ENCODE measurements around the gene ZBTB16.

The ZBTB16 gene

GRCh38 chr11:114290503-114291235, 231.2 kb downstream of the ZBTB16 start:
- DNase-seq: no peak

- no peak for DNase-seq
Measured at GRCh38 chr11:114291381-114291780, 231.9 kb downstream of the ZBTB16 start.

- no peak for DNase-seq
Measured at GRCh38 chr11:114291842-114292680, 232.6 kb downstream of the ZBTB16 start.

- no peak for DNase-seq
Measured at GRCh38 chr11:114293201-114293711, 233.7 kb downstream of the ZBTB16 start.

- no peak for DNase-seq
Measured at GRCh38 chr11:114295676-114296604, 236.4 kb downstream of the ZBTB16 start, which contains the start of gene NNMT. TSS of gene NNMT (plus strand) at chr11:114296399. CDS start at chr11:114296557, 158 bp downstream.

- DNase-seq: no peak
Measured at GRCh38 chr11:114296605-114297372, 237.3 kb downstream of the ZBTB16 start.

- no peak for DNase-seq
Measured at GRCh38 chr11:114297806-114298709, 238.5 kb downstream of the ZBTB16 start.

- DNase-seq: no peak
Measured at GRCh38 chr11:114298710-114299109, 239.2 kb downstream of the ZBTB16 start.

Data from activated CD4-positive, CD25-positive, alpha-beta regulatory T cell (primary cell).